H1 (cell line): ENCODE data around the gene CUTA.

ENCODE experiments used
- JUN ChIP-seq: IDR thresholded peaks from 2 replicates; pipeline ENCODE4 v1.6.1; 2011; ENCODE audit warnings: low read depth, mild to moderate bottlenecking, improper control_type of control experiment, low read length
- ZNF274 ChIP-seq: IDR thresholded peaks from 2 replicates; pipeline ENCODE4 v1.7.0; 2012; ENCODE audit warnings: low read length, borderline replicate concordance; ENCODE audit errors: extremely low read depth
- TF ChIP-seq, protein P1 (sequence below), 3 experiments: IDR thresholded peaks; 1 replicate in 2 of 3; 2 replicates in 1 of 3; pipeline versions ENCODE4 v1.5.1 to v1.6.1; 2011; ENCODE audit warnings: low read length in 3 of 3, mild to moderate bottlenecking in 3 of 3, inconsistent platforms in 2 of 3, low read depth in 1 of 3, moderate library complexity in 1 of 3; ENCODE audit not compliant: insufficient read depth in 1 of 3; ENCODE audit errors: control extremely low read depth in 1 of 3

DNA sequence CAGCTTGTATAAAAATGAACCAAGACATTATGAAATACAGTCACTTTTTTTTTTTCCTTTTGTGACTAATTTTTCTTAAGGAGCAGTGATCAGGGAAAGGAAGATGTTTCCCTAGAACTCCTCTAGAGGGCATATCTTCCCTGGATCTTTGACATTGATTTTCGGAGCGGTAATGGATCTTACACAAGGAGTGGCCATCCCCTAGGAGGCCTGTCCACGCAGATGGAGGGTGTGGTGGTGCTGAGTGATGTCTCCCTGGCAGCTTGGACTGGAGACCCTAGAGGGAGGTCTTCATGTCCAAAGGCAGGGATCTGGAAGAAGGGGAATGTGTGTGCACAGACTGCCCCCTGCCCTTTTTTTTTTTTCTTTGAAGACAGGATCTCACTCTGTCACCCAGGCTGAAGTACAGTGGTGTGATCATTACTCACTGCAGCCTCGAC, 33.3 kb downstream of the CUTA start:
- no peak for TF ChIP-seq JUN
- TF ChIP-seq, protein P1, sequence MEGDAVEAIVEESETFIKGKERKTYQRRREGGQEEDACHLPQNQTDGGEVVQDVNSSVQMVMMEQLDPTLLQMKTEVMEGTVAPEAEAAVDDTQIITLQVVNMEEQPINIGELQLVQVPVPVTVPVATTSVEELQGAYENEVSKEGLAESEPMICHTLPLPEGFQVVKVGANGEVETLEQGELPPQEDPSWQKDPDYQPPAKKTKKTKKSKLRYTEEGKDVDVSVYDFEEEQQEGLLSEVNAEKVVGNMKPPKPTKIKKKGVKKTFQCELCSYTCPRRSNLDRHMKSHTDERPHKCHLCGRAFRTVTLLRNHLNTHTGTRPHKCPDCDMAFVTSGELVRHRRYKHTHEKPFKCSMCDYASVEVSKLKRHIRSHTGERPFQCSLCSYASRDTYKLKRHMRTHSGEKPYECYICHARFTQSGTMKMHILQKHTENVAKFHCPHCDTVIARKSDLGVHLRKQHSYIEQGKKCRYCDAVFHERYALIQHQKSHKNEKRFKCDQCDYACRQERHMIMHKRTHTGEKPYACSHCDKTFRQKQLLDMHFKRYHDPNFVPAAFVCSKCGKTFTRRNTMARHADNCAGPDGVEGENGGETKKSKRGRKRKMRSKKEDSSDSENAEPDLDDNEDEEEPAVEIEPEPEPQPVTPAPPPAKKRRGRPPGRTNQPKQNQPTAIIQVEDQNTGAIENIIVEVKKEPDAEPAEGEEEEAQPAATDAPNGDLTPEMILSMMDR (IDR thresholded peaks at IDR 0.05; ENCODE audit: control extremely low read depth in 1 of 3, insufficient read depth in 1 of 3, low read depth in 1 of 3, low read length in 3 of 3), result peak; percentile 4 to 50 (median 47)
- no peak for TF ChIP-seq ZNF274
